H9 (cell line): ENCODE data around the gene AIG1. TPM values are rescaled to one million over a fixed set of nuclear protein-coding genes. Genes with fewer than 3 reads are reported as not detected.
A peak's percentile ranks its signal among the peaks of the same experiment; 100 is the strongest.

Experiments used
- DNase-seq: peaks from one replicate; pipeline ENCODE4 v3.0.0-alpha.2; 2017
- H2AFZ ChIP-seq: one replicate; pipeline ENCODE4 v1.6.1; 2013; ENCODE audit warnings: mild to moderate bottlenecking, low read length, control low read depth, moderate library complexity
- H2AK5ac ChIP-seq: 2 replicates; pipeline ENCODE4 v1.6.1; 2013; ENCODE audit warnings: low read length, control low read depth, mixed read lengths; ENCODE audit not compliant: insufficient read length
- H2BK120ac ChIP-seq: one replicate; pipeline ENCODE4 v1.6.1; 2013; ENCODE audit warnings: low read depth, mild to moderate bottlenecking, low read length, control low read depth, inconsistent platforms; ENCODE audit not compliant: poor library complexity, severe bottlenecking
- H2BK12ac ChIP-seq: 2 replicates; pipeline ENCODE4 v1.6.1; 2013; ENCODE audit warnings: low read length, control low read depth, mixed read lengths, low read depth; ENCODE audit not compliant: insufficient read length
- H2BK15ac ChIP-seq: 2 replicates; pipeline ENCODE4 v1.6.1; 2013; ENCODE audit warnings: low read depth, low read length, control low read depth
- H2BK20ac ChIP-seq: one replicate; pipeline ENCODE4 v1.6.1; 2013; ENCODE audit warnings: low read depth, mild to moderate bottlenecking, low read length, control low read depth, inconsistent platforms; ENCODE audit not compliant: poor library complexity, severe bottlenecking
- H2BK5ac ChIP-seq: 2 replicates; pipeline ENCODE4 v1.6.1; 2013; ENCODE audit warnings: low read length, control low read depth, mixed read lengths; ENCODE audit not compliant: insufficient read length
- H3K14ac ChIP-seq: 2 replicates; pipeline ENCODE4 v1.6.1; 2013; ENCODE audit warnings: low read length, control low read depth; ENCODE audit not compliant: insufficient read depth
- H3K18ac ChIP-seq: 2 replicates; pipeline ENCODE4 v1.6.1; 2013; ENCODE audit warnings: low read depth, mild to moderate bottlenecking, mixed read lengths, low read length, control low read depth; ENCODE audit not compliant: insufficient read length
- H3K23ac ChIP-seq: 2 replicates; pipeline ENCODE4 v1.6.1; 2013; ENCODE audit warnings: low read length, control low read depth, mixed read lengths, low read depth; ENCODE audit not compliant: insufficient read length
- H3K23me2 ChIP-seq: 2 replicates; pipeline ENCODE4 v1.6.1; 2013; ENCODE audit warnings: low read depth, mild to moderate bottlenecking, mixed read lengths, low read length, control low read depth; ENCODE audit not compliant: insufficient read length, poor library complexity, severe bottlenecking
- H3K27ac ChIP-seq: 2 replicates; pipeline ENCODE4 v1.5.1; 2013; ENCODE audit warnings: low read length, control low read depth, mixed read lengths, low read depth; ENCODE audit not compliant: insufficient read length
- H3K27me3 ChIP-seq: 2 replicates; pipeline ENCODE4 v1.6.1; 2013; ENCODE audit warnings: low read length, control low read depth, inconsistent platforms; ENCODE audit not compliant: insufficient read depth
- H3K4ac ChIP-seq: 2 replicates; pipeline ENCODE4 v1.6.1; 2013; ENCODE audit warnings: low read depth, mild to moderate bottlenecking, control low read depth, inconsistent platforms, low read length, moderate library complexity
- H3K4me1 ChIP-seq: 2 replicates; pipeline ENCODE4 v1.6.1; 2013; ENCODE audit warnings: low read length, control low read depth, inconsistent platforms; ENCODE audit not compliant: insufficient read depth
- H3K4me2 ChIP-seq: 2 replicates; pipeline ENCODE4 v1.6.1; 2013; ENCODE audit warnings: low read length, control low read depth, mixed read lengths; ENCODE audit not compliant: insufficient read length, insufficient read depth
- H3K56ac ChIP-seq: 2 replicates; pipeline ENCODE4 v1.6.1; 2013; ENCODE audit warnings: low read depth, mild to moderate bottlenecking, mixed read lengths, low read length, control low read depth; ENCODE audit not compliant: insufficient read length
- H3K79me1 ChIP-seq: 2 replicates; pipeline ENCODE4 v1.6.1; 2013; ENCODE audit warnings: low read depth, mild to moderate bottlenecking, moderate library complexity, low read length, control low read depth, inconsistent platforms; ENCODE audit not compliant: insufficient read depth, poor library complexity, severe bottlenecking
- H3K79me2 ChIP-seq: 2 replicates; pipeline ENCODE4 v1.6.1; 2013; ENCODE audit warnings: low read length, control low read depth, inconsistent platforms; ENCODE audit not compliant: insufficient read depth
- H3K9ac ChIP-seq: 2 replicates; pipeline ENCODE4 v1.6.1; 2013; ENCODE audit warnings: low read length, control low read depth, mixed read lengths; ENCODE audit not compliant: insufficient read length; ENCODE audit errors: extremely low read depth
- H3K9me3 ChIP-seq: one replicate; pipeline ENCODE4 v1.6.1; 2013; ENCODE audit warnings: low read depth, low read length, inconsistent platforms; ENCODE audit not compliant: control insufficient read depth
- H3T11ph ChIP-seq: one replicate; pipeline ENCODE4 v1.6.1; 2013; ENCODE audit warnings: mild to moderate bottlenecking, low read length, control low read depth, inconsistent platforms
- H4K20me1 ChIP-seq: one replicate; pipeline ENCODE4 v1.6.1; 2013; ENCODE audit not compliant: control insufficient read depth, insufficient read length, insufficient read depth
- H4K5ac ChIP-seq: 2 replicates; pipeline ENCODE4 v1.6.1; 2013; ENCODE audit warnings: low read depth, mild to moderate bottlenecking, mixed read lengths, low read length, control low read depth; ENCODE audit not compliant: insufficient read length
- H4K8ac ChIP-seq: replicated peaks from 2 replicates; pipeline ENCODE4 v1.6.1; 2013; ENCODE audit warnings: low read length, control low read depth, mixed read lengths, low read depth; ENCODE audit not compliant: insufficient read length
- H4K91ac ChIP-seq: 2 replicates; pipeline ENCODE4 v1.6.1; 2013; ENCODE audit warnings: low read depth, mild to moderate bottlenecking, moderate library complexity, mixed read lengths, low read length, control low read depth; ENCODE audit not compliant: insufficient read length
- H3K27ac Mint-ChIP-seq, 3 experiments: 2 replicates in 2 of 3; 3 replicates in 1 of 3; pipeline ENCODE4 v1.8.0; 2020 to 2021; ENCODE audit warnings: mixed read lengths in 3 of 3, mild to moderate bottlenecking in 1 of 3, moderate library complexity in 1 of 3
- H3K27me3 Mint-ChIP-seq: 2 replicates; pipeline ENCODE4 v1.8.0; 2021; ENCODE audit warnings: low read depth, mild to moderate bottlenecking, moderate library complexity, mixed read lengths
- H3K36me3 Mint-ChIP-seq, 3 experiments: 2 replicates in 2 of 3; 3 replicates in 1 of 3; pipeline ENCODE4 v1.8.0; 2020 to 2021; ENCODE audit warnings: low read depth in 3 of 3, mixed read lengths in 3 of 3; ENCODE audit not compliant: insufficient read depth in 1 of 3
- H3K4me1 Mint-ChIP-seq, 2 experiments: 2 replicates each; pipeline ENCODE4 v1.8.0; 2020; ENCODE audit warnings: mixed read lengths in 2 of 2
- H3K4me3 Mint-ChIP-seq, 2 experiments: 2 replicates in 1 of 2; 3 replicates in 1 of 2; pipeline ENCODE4 v1.8.0; 2020 to 2021; ENCODE audit warnings: mild to moderate bottlenecking in 2 of 2, mixed read lengths in 2 of 2, moderate library complexity in 1 of 2
- H3K9me3 Mint-ChIP-seq, 2 experiments: 2 replicates in 1 of 2; 3 replicates in 1 of 2; pipeline ENCODE4 v1.8.0; 2020; ENCODE audit warnings: mild to moderate bottlenecking in 2 of 2, mixed read lengths in 2 of 2, moderate library complexity in 1 of 2
- CTCF ChIP-seq: fragments of 200-600 bp; sonication (generic); conservative IDR thresholded peaks from 3 replicates; pipeline ENCODE4 v1.8.0; 2021; ENCODE audit warnings: antibody characterized with exemption, mild to moderate bottlenecking
- WGBS: extraction: QIAGEN DNeasy Blood & Tissue Kit; methylation state at CpG from one replicate; pipeline ENCODE4 v1.1.7; 2013; ENCODE audit warnings: missing lambda C conversion rate, low lambda C conversion rate, mixed read lengths; ENCODE audit not compliant: insufficient read length; ENCODE audit errors: extremely low coverage; 5-methylcytosine and 5-hydroxymethylcytosine counted together
- total RNA-seq: library from RNA; stranded (reverse); gene quantifications from 2 replicates; pipeline ENCODE4 v1.2.1, GENCODE V29; 2021

The AIG1 gene
- total RNA-seq, 1 experiment from 2014 or later, result 44.6 TPM

DNA sequence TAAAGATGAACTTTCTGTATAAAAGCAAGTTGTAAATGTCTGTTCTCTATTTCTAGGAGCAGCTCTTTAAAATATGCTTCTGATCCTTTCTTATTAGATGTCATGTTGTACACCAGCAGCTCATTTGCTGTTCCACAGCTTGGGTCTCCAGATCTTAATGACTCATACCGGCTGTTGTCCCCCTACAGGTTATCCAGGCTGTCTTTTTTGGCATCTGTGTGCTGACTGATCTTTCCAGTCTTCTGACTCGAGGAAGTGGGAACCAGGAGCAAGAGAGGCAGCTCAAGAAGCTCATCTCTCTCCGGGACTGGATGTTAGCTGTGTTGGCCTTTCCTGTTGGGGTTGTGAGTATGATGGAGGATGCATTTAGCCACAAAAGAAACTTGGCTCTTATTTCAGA is 76.0 kb downstream of the AIG1 start:
- no peak overlapping the region for H2BK12ac ChIP-seq
- no peak overlapping the region for H3K23ac ChIP-seq
- no peaks in the 10 kb centered on the region for H3K9me3 ChIP-seq
- no peak overlapping the region for H3K9ac ChIP-seq
- H3K4me3 Mint-ChIP-seq, result no peak overlapping the region
- H2AK5ac ChIP-seq, result no peak overlapping the region
- no peak overlapping the region for H3K56ac ChIP-seq
- H3K4me1 Mint-ChIP-seq, result no peaks in the 10 kb centered on the region
- H3K27ac Mint-ChIP-seq, result peak overlapping the region in 1 of 3 experiments; percentile 17; a peak in 1 of 7 replicates
- no peak overlapping the region for H3K14ac ChIP-seq
- no peak overlapping the region for H4K5ac ChIP-seq
- H2BK20ac ChIP-seq, result no peak overlapping the region
- no peak overlapping the region for H3K18ac ChIP-seq
- H3K27ac ChIP-seq, result no peak overlapping the region
- H3K23me2 ChIP-seq, result no peaks in the 10 kb centered on the region
- H4K91ac ChIP-seq, result no peak overlapping the region
- no peak overlapping the region for H2BK15ac ChIP-seq
- no peak overlapping the region for H2AFZ ChIP-seq
- no CpG with 5 or more reads among the region's 3 CpGs for whole genome bisulfite sequencing
- H3K79me1 ChIP-seq, result no peaks in the 10 kb centered on the region
- H3K4me1 ChIP-seq, result no peaks in the 10 kb centered on the region
- TF ChIP-seq CTCF, result no peak; the same call in 1 of the 3 replicates
- H2BK5ac ChIP-seq, result no peak overlapping the region
- no peak overlapping the region for H3T11ph ChIP-seq
- H3K27me3 ChIP-seq, result no peaks in the 10 kb centered on the region
- peaks cover 4 to 20% (median 8%) of the 10 kb centered on the region in 3 experiments; a peak in 6 of 7 replicates for H3K36me3 Mint-ChIP-seq
- no peaks in the 10 kb centered on the region for H3K9me3 Mint-ChIP-seq
- no peaks in the 10 kb centered on the region for H3K27me3 Mint-ChIP-seq
- H2BK120ac ChIP-seq, result no peak overlapping the region
- H3K4me2 ChIP-seq, result no peak overlapping the region
- H3K4ac ChIP-seq, result no peak overlapping the region
- no peak for DNase-seq
- H3K79me2 ChIP-seq, result no peaks in the 10 kb centered on the region
- no peaks in the 10 kb centered on the region for H4K20me1 ChIP-seq
- H4K8ac ChIP-seq, result no peak overlapping the region
